Measurements from ENCODE around the gene GABRP. TPM values are rescaled to one million over a fixed set of nuclear protein-coding genes. Genes with fewer than 3 reads are reported as not detected.

GABRP gene
- total and polyA plus RNA-seq, 12 donors = 0.03 to 0.26 (median 0.13) TPM; not detected in 7

GRCh38 chr5:170788626-170789304 is 5.2 kb downstream of the GABRP start:
- H3K4me1 ChIP-seq (replicated peaks in 1 of 2) = no peaks in the 10 kb centered on the region
- H3K36me3 ChIP-seq (replicated peaks in 1 of 2) = no peaks in the 10 kb centered on the region
- 72 to 88% (median 79%) methylated on average over 11 of the region's 11 CpGs for WGBS, 4 donors
- H3K27me3 ChIP-seq = no peaks in the 10 kb centered on the region
- H3K27ac ChIP-seq = peak overlapping the region in 1 of 5 donors; percentile 58
- no peaks in the 10 kb centered on the region for H3K9me3 ChIP-seq (replicated peaks in 1 of 3)
- intact Hi-C loops (cut with DNase I) = loop anchor here in 1 of 2 donors (2.0 kb wide), 1 partner anchor 148 kb away; no protein-coding TSS in a partner anchor
- H3K4me3 ChIP-seq = no peak overlapping the region
- DNase-seq = peak in 1 of 7 donors; percentile 54
- no peak for TF ChIP-seq CTCF (IDR thresholded peaks at IDR 0.05)
- TF ChIP-seq POLR2A (IDR thresholded peaks at IDR 0.05) = no peak

- Histone ChIP-seq H3K4me1 (replicated peaks in 1 of 2) (no peaks in the 10 kb centered on the region), H3K27me3 (no peaks in the 10 kb centered on the region), H3K9me3 (replicated peaks in 1 of 3) (no peaks in the 10 kb centered on the region), H3K4me3 (no peak overlapping the region), H3K36me3 (replicated peaks in 1 of 2) (no peaks in the 10 kb centered on the region), H3K27ac (no peak overlapping the region)
- DNase-seq = peak; percentile 62 to 87 (median 76)
- 37 to 44% (median 43%) methylated on average over 7 of the region's 7 CpGs for WGBS, 4 donors
- intact Hi-C loops (cut with DNase I) = loop anchor here (5.0 to 10.0 kb wide), 3 partner anchors 44 to 367 kb away; no protein-coding TSS in a partner anchor
- TF ChIP-seq CTCF (IDR thresholded peaks at IDR 0.05) (peak; percentile 30 to 71 (median 58)), POLR2A (IDR thresholded peaks at IDR 0.05) (no peak)
Observed at GRCh38 chr5:170791325-170791954, 7.9 kb downstream of the GABRP start.

- no peaks in the 10 kb centered on the region for H3K4me1 ChIP-seq (replicated peaks in 1 of 2)
- H3K27ac ChIP-seq = no peak overlapping the region
- TF ChIP-seq POLR2A (IDR thresholded peaks at IDR 0.05) = no peak
- no peak for TF ChIP-seq CTCF (IDR thresholded peaks at IDR 0.05)
- H3K36me3 ChIP-seq (replicated peaks in 1 of 2) = no peaks in the 10 kb centered on the region
- H3K27me3 ChIP-seq = no peaks in the 10 kb centered on the region
- 66 to 81% (median 76%) methylated on average over 8 of the region's 8 CpGs for WGBS, 4 donors
- intact Hi-C loops (cut with DNase I) = loop anchor here (5.0 to 10.0 kb wide), 3 partner anchors 46 to 368 kb away; no protein-coding TSS in a partner anchor
- peak in 1 of 7 donors; percentile 9 for DNase-seq
- no peak overlapping the region for H3K4me3 ChIP-seq
- H3K9me3 ChIP-seq (replicated peaks in 1 of 3) = no peaks in the 10 kb centered on the region
Observed at GRCh38 chr5:170792878-170793277, 9.4 kb downstream of the GABRP start.

- 89 to 94% (median 92%) methylated on average over 5 to 10 of the region's 10 CpGs for WGBS, 4 donors
- intact Hi-C loops (cut with DNase I) = loop anchor here (10.0 kb wide), 2 partner anchors 160 to 370 kb away; no protein-coding TSS in a partner anchor
- Histone ChIP-seq H3K27me3 (no peaks in the 10 kb centered on the region), H3K27ac (no peak overlapping the region), H3K9me3 (replicated peaks in 1 of 3) (no peaks in the 10 kb centered on the region), H3K4me3 (no peak overlapping the region), H3K36me3 (replicated peaks in 1 of 2) (no peaks in the 10 kb centered on the region), H3K4me1 (replicated peaks in 1 of 2) (no peaks in the 10 kb centered on the region)
- TF ChIP-seq POLR2A (IDR thresholded peaks at IDR 0.05) (no peak), CTCF (IDR thresholded peaks at IDR 0.05) (no peak)
- DNase-seq = no peak
Observed at GRCh38 chr5:170795154-170795553, 11.6 kb downstream of the GABRP start.

Data from adrenal gland (tissue), 12 donors.